Smooth muscle cell (in vitro differentiated cells): ENCODE results near the gene TAMALIN. TPM values are rescaled to one million over a fixed set of nuclear protein-coding genes. Genes with fewer than 3 reads are reported as not detected.

Source experiments
- DNase-seq: peaks from one replicate; lab custom pipeline; 2025; ENCODE audit not compliant: unreplicated experiment; lab: John Stamatoyannopoulos, UW
- H2AFZ ChIP-seq: fragments of 200-600 bp; sonication (generic); 2 replicates; pipeline ENCODE4 v1.6.0; 2016; ENCODE audit warnings: antibody characterized with exemption, low read depth, mild to moderate bottlenecking
- H3F3A ChIP-seq: fragments of 200-600 bp; sonication (generic); 2 replicates; pipeline ENCODE4 v1.6.0; 2017; ENCODE audit warnings: antibody characterized with exemption, low read depth
- H3K27ac ChIP-seq: fragments of 200-600 bp; sonication (generic); 2 replicates; pipeline ENCODE4 v1.5.1; 2016; ENCODE audit warnings: low read depth, mild to moderate bottlenecking
- H3K27me3 ChIP-seq: fragments of 200-600 bp; sonication (generic); 2 replicates; pipeline ENCODE4 v1.6.1; 2016; ENCODE audit warnings: low read depth, mild to moderate bottlenecking
- H3K36me3 ChIP-seq: fragments of 200-600 bp; sonication (generic); 2 replicates; pipeline ENCODE4 v1.5.1; 2016; ENCODE audit warnings: low read depth
- H3K4me1 ChIP-seq: fragments of 200-600 bp; sonication (generic); 2 replicates; pipeline ENCODE4 v1.5.1; 2016; ENCODE audit warnings: low read depth
- H3K4me2 ChIP-seq: fragments of 200-600 bp; sonication (generic); 2 replicates; pipeline ENCODE4 v1.6.0; 2016; ENCODE audit warnings: mild to moderate bottlenecking
- H3K4me3 ChIP-seq: fragments of 200-600 bp; sonication (generic); 2 replicates; pipeline ENCODE4 v1.5.1; 2016; ENCODE audit warnings: mild to moderate bottlenecking
- H3K79me2 ChIP-seq: fragments of 200-600 bp; sonication (generic); 2 replicates; pipeline ENCODE4 v1.6.0; 2016; ENCODE audit warnings: low read depth, mild to moderate bottlenecking
- H3K9ac ChIP-seq: fragments of 200-600 bp; sonication (generic); 2 replicates; pipeline ENCODE4 v1.6.0; 2016; ENCODE audit warnings: low read depth
- H3K9me3 ChIP-seq: fragments of 200-600 bp; sonication (generic); replicated peaks from 2 replicates; pipeline ENCODE4 v1.5.1; 2016; ENCODE audit warnings: low read depth
- H4K20me1 ChIP-seq: fragments of 200-600 bp; sonication (generic); 2 replicates; pipeline ENCODE4 v1.6.0; 2016; ENCODE audit warnings: low read depth
- CTCF ChIP-seq: fragments of 200-600 bp; sonication (generic); IDR thresholded peaks from 2 replicates; pipeline ENCODE4 v1.5.1; 2017; ENCODE audit warnings: borderline replicate concordance, mild to moderate bottlenecking, antibody characterized with exemption; ENCODE audit not compliant: insufficient read depth, poor library complexity, severe bottlenecking
- WGBS: methylation state at CpG from one replicate; pipeline ENCODE4 v1.1.7; 2016; ENCODE audit warnings: low lambda C conversion rate; 5-methylcytosine and 5-hydroxymethylcytosine counted together
- polyA plus RNA-seq: library from polyadenylated mRNA; unstranded; fragments of >200 nt; fragmentation: Nextera tagmentation; extraction: Ambion mirVana; gene quantifications from 2 replicates; pipeline ENCODE4 v1.2.1, GENCODE V29; 2016
- total RNA-seq: library from RNA; depleted of rRNA; stranded (reverse); fragments of >200 nt; gene quantifications from 2 replicates; pipeline ENCODE4 v1.2.3, GENCODE V29; 2014

The TAMALIN gene
- total and polyA plus RNA-seq, 2 experiments from 2014 or later, result 4.1 to 32.4 TPM

- Histone ChIP-seq H4K20me1 (peaks cover 71% of the 10 kb centered on the region), H3K36me3 (no peaks in the 10 kb centered on the region), H3K4me2 (no peak overlapping the region), H3K79me2 (peaks cover 6% of the 10 kb centered on the region), H2AFZ (no peak overlapping the region), H3K27ac (no peak overlapping the region), H3F3A (peaks cover 4% of the 10 kb centered on the region), H3K4me1 (peaks cover 6% of the 10 kb centered on the region), H3K27me3 (no peaks in the 10 kb centered on the region), H3K9me3 (no peaks in the 10 kb centered on the region), H3K9ac (no peak overlapping the region), H3K4me3 (no peak overlapping the region)
- DNase-seq, result no peak
- TF ChIP-seq CTCF, result no peak
- WGBS, result 94% methylated on average over 23 of the region's 23 CpGs
These were observed 50.3 kb downstream of the TAMALIN start for GRCh38 chr12:52056801-52057637.

GRCh38 chr12:52057638-52058576, 51.2 kb downstream of the TAMALIN start:
- Histone ChIP-seq H4K20me1 (peaks cover 62% of the 10 kb centered on the region), H3K4me1 (peaks cover 6% of the 10 kb centered on the region), H3K4me2 (no peak overlapping the region), H3K4me3 (no peak overlapping the region), H3K27ac (no peak overlapping the region), H3K36me3 (no peaks in the 10 kb centered on the region), H3K27me3 (no peaks in the 10 kb centered on the region), H3K79me2 (peaks cover 2% of the 10 kb centered on the region), H3F3A (peaks cover 4% of the 10 kb centered on the region), H3K9ac (no peak overlapping the region), H3K9me3 (no peaks in the 10 kb centered on the region), H2AFZ (no peak overlapping the region)
- TF ChIP-seq CTCF, result no peak
- WGBS, result 92% methylated on average over 14 of the region's 14 CpGs
- DNase-seq, result no peak

GRCh38 chr12:52058631-52059361, 52.0 kb downstream of the TAMALIN start:
- Histone ChIP-seq H3K9ac (no peak overlapping the region), H3K4me2 (no peak overlapping the region), H3K27ac (no peak overlapping the region), H3F3A (peaks cover 4% of the 10 kb centered on the region), H3K79me2 (no peaks in the 10 kb centered on the region), H3K4me3 (no peak overlapping the region), H3K36me3 (no peaks in the 10 kb centered on the region), H3K9me3 (no peaks in the 10 kb centered on the region), H3K27me3 (no peaks in the 10 kb centered on the region), H4K20me1 (peaks cover 53% of the 10 kb centered on the region), H3K4me1 (peaks cover 6% of the 10 kb centered on the region), H2AFZ (no peak overlapping the region)
- 94% methylated on average over 22 of the region's 25 CpGs for WGBS
- DNase-seq, result no peak
- no peak for TF ChIP-seq CTCF
